HuH-7.5 (cell line): ENCODE data around the gene TNFRSF12A.
"Not testable (repeated sequence)": the region's sequence is repeated elsewhere in the genome, so short reads cannot be mapped to it uniquely, and the experiment has no call there.

Experiments
- DNase-seq: peaks from one replicate; pipeline ENCODE4 v3.0.0; 2011; ENCODE audit warnings: low spot score

The TNFRSF12A gene

GRCh38 chr16:3065742-3066439 lies 45.7 kb downstream of the TNFRSF12A start:
- DNase-seq = no peak

GRCh38 chr16:3066440-3066748 lies 46.2 kb downstream of the TNFRSF12A start:
- DNase-seq = no peak

- no peak for DNase-seq
Measured at GRCh38 chr16:3068487-3068886, 48.3 kb downstream of the TNFRSF12A start.

GRCh38 chr16:3069146-3069545 lies 49.0 kb downstream of the TNFRSF12A start:
- DNase-seq = not testable (repeated sequence)

GRCh38 chr16:3070608-3071111 lies 50.5 kb downstream of the TNFRSF12A start:
- no peak for DNase-seq

- no peak for DNase-seq
Measured at GRCh38 chr16:3071655-3072054, 51.5 kb downstream of the TNFRSF12A start.
